B cell (primary cell): Measurements from ENCODE around the gene RNF112. TPM values are rescaled to one million over a fixed set of nuclear protein-coding genes. Genes with fewer than 3 reads are reported as not detected.

Experiments used
- ATAC-seq: fragments of 200-7000 bp; cut with Tn5 transposase; one replicate; pipeline ENCODE4 v1.10.0; 2021; ENCODE audit warnings: low read depth, mild to moderate bottlenecking, moderate number of reproducible peaks, moderate library complexity
- CTCF ChIA-PET: fragments of 350-600 bp; sonication (Branson Sonifier 250); formaldehyde crosslinking; loops from one replicate; lab custom pipeline; 2021; ENCODE audit warnings: antibody characterized with exemption, inconsistent platforms; lab: Charles Lee
- POLR2A ChIA-PET: fragments of 350-600 bp; sonication (Branson Sonifier 250); formaldehyde crosslinking; loops from one replicate; lab custom pipeline; 2021; ENCODE audit warnings: antibody characterized with exemption; lab: Charles Lee
- DNase-seq: peaks from one replicate; pipeline ENCODE4 v3.0.0; 2013
- H2AFZ ChIP-seq: 2 replicates; pipeline ENCODE4 v1.6.1; 2012; ENCODE audit warnings: mild to moderate bottlenecking, low read depth, low read length; ENCODE audit not compliant: insufficient read depth, poor library complexity, severe bottlenecking
- H3K27ac ChIP-seq, 2 donors: 1 replicate in 1 of 2; 2 replicates in 1 of 2; pipeline ENCODE4 v1.5.1; 2012 to 2013; ENCODE audit warnings: low read length in 2 of 2, mild to moderate bottlenecking in 2 of 2, moderate library complexity in 1 of 2
- H3K27me3 ChIP-seq, 4 experiments: fragments of 200-600 bp in 1 of 4; sonication (generic) in 1 of 4; replicated peaks in 1 of 4; 1 replicate in 2 of 4; 2 replicates in 2 of 4; pipeline versions ENCODE4 v1.6.1 to v1.7.0; 2013 to 2016; ENCODE audit warnings: low read length in 3 of 4, mild to moderate bottlenecking in 2 of 4, mixed read lengths in 1 of 4, moderate library complexity in 1 of 4; ENCODE audit not compliant: insufficient read depth in 4 of 4, control insufficient read depth in 3 of 4; ENCODE audit errors: control extremely low read depth in 1 of 4
- H3K36me3 ChIP-seq, 2 experiments: replicated peaks in 1 of 2; 1 replicate in 1 of 2; 2 replicates in 1 of 2; pipeline versions ENCODE4 v1.6.1 to v1.7.1; 2013; ENCODE audit warnings: low read length in 1 of 2; ENCODE audit not compliant: insufficient read depth in 2 of 2, control insufficient read depth in 1 of 2; ENCODE audit errors: control extremely low read depth in 1 of 2, extremely low read depth in 1 of 2
- H3K4me1 ChIP-seq, 2 donors: fragments of 200-600 bp in 1 of 2; sonication (generic) in 1 of 2; 1 replicate in 1 of 2; 2 replicates in 1 of 2; pipeline versions ENCODE4 v1.5.1 to v1.6.1; 2013 to 2017; ENCODE audit warnings: low read length in 2 of 2; ENCODE audit not compliant: control insufficient read depth in 2 of 2, insufficient read depth in 2 of 2
- H3K4me2 ChIP-seq: replicated peaks from 2 replicates; pipeline ENCODE3; 2012; ENCODE audit warnings: mild to moderate bottlenecking, low read depth, low read length; ENCODE audit not compliant: poor library complexity, severe bottlenecking
- H3K4me3 ChIP-seq, 5 experiments: fragments of 200-600 bp in 1 of 5; sonication (generic) in 1 of 5; 1 replicate in 3 of 5; 2 replicates in 2 of 5; pipeline versions ENCODE4 v1.5.1 to v1.7.0; 2011 to 2016; ENCODE audit warnings: low read length in 4 of 5, mild to moderate bottlenecking in 4 of 5, low read depth in 2 of 5, control low read depth in 1 of 5, moderate library complexity in 1 of 5; ENCODE audit not compliant: insufficient read depth in 1 of 5; ENCODE audit errors: control extremely low read depth in 1 of 5, extremely low read depth in 1 of 5
- H3K79me2 ChIP-seq: fragments of 200-600 bp; sonication (generic); one replicate; pipeline ENCODE4 v1.6.0; 2016; ENCODE audit warnings: low read length; ENCODE audit not compliant: control insufficient read depth, insufficient read depth
- H3K9ac ChIP-seq: fragments of 200-600 bp; sonication (generic); 2 replicates; pipeline ENCODE4 v1.6.1; 2017; ENCODE audit warnings: mild to moderate bottlenecking, low read length, moderate library complexity
- H3K9me3 ChIP-seq, 3 donors: one replicate each; pipeline versions ENCODE4 v1.6.1 to v1.7.1; 2013; ENCODE audit warnings: low read length in 2 of 3; ENCODE audit not compliant: control insufficient read depth in 2 of 3, insufficient read depth in 1 of 3; ENCODE audit errors: control extremely low read depth in 1 of 3
- H4K20me1 ChIP-seq: 2 replicates; pipeline ENCODE4 v1.6.0; 2012; ENCODE audit warnings: mild to moderate bottlenecking, low read length; ENCODE audit not compliant: insufficient read depth, control insufficient read depth, poor library complexity, severe bottlenecking
- H3K27ac Mint-ChIP-seq: one replicate; pipeline ENCODE4 v1.8.0; 2021; ENCODE audit warnings: mixed read lengths
- H3K27me3 Mint-ChIP-seq: one replicate; pipeline ENCODE4 v1.8.0; 2021; ENCODE audit warnings: mixed read lengths
- H3K4me1 Mint-ChIP-seq: one replicate; pipeline ENCODE4 v1.8.0; 2021; ENCODE audit warnings: mixed read lengths
- H3K4me3 Mint-ChIP-seq: one replicate; pipeline ENCODE4 v1.8.0; 2021; ENCODE audit warnings: mixed read lengths
- H3K9me3 Mint-ChIP-seq: one replicate; pipeline ENCODE4 v1.8.0; 2022; ENCODE audit warnings: mixed read lengths; ENCODE audit not compliant: insufficient read depth
- EZH2 ChIP-seq: IDR thresholded peaks from 2 replicates; pipeline ENCODE4 v1.6.1; 2012; ENCODE audit warnings: borderline replicate concordance, low read depth, mild to moderate bottlenecking, moderate library complexity, low read length; ENCODE audit not compliant: insufficient read depth, poor library complexity, severe bottlenecking
- WGBS: methylation state at CpG from one replicate; pipeline ENCODE4 v1.1.5; 2013; ENCODE audit warnings: missing lambda C conversion rate; ENCODE audit not compliant: insufficient coverage; 5-methylcytosine and 5-hydroxymethylcytosine counted together
- intact Hi-C: fragments of 100-400 bp; cut with micrococcal nuclease; formaldehyde crosslinking; loops from one replicate; pipeline ENCODE4 v1.10.0; 2022
- polyA plus RNA-seq: library from polyadenylated mRNA; depleted of rRNA; stranded (reverse); fragments of >200 nt; gene quantifications from 2 replicates; pipeline ENCODE4 v1.2.3, GENCODE V29; 2012
- total RNA-seq, 2 donors: library from RNA; stranded (reverse); fragments of 120-200 nt in 1 of 2; gene quantifications; 1 replicate in 1 of 2; 2 replicates in 1 of 2; pipeline versions ENCODE4 v1.2.3 to v1.2.4, GENCODE V29; 2013 to 2022
- TF ChIP-seq, protein P1 (sequence below): fragments of 200-600 bp; IDR thresholded peaks from one replicate; pipeline ENCODE4 v1.8.0; 2022; ENCODE audit warnings: antibody characterized with exemption, mild to moderate bottlenecking

RNF112 gene
- total and polyA plus RNA-seq, 2 donors (not counting 1 experiment from before 2014, with no cell fraction given) = 0.30 to 0.62 TPM

DNA sequence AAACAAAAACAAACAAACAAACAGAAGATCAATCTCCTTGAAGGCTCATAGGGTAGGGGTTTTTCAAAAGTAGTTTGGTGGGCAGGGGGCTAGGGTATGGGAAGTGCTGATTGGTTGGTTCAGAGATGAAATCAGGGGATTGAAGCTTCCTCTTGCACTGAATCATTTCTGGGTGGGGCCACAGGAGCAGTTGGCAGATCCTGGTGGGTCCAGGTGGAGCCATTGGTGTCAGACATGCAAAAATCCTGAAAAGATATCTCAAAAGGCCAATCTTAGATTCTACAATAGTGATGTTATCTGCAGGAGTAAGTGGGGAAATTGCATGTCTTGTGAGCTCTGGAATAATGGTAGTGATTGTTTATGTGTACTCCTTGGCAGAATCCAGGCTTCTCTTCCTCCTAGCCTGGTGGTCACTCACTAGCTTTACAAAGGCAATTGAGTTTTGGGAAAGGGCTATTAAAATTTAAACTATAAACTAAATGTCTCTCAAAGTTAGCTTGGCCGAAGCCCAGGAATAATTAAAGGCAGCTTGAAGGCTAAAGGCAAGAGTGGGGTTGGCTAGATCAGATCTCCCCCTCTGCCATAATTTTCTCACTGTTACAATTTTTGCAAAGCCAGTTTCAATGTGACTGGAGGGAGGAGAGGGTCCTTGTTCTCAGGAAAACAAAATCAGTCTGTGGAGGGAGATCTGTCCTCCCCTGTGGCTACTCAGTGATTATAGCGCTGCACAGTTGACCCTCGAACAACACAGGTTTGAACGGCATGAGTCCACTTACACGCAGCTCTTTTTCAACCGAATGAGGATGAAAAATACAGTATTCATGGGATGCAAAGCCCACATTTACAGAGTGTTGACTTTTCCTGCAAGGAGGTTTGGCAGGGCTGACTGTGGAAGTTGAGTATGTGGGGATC, 45.2 kb downstream of the RNF112 start:
- H3K27me3 ChIP-seq = peaks cover 0 to 11% (median 2%) of the 10 kb centered on the region in 4 experiments
- H2AFZ ChIP-seq = no peak overlapping the region
- ChIA-PET CTCF (interaction anchor here (0.8 to 2.5 kb wide), 4 partner anchors 9 to 93 kb away, joined by 3 to 20 read pairs (median 4); partner anchors contain the start of gene B9D1), POLR2A (no interaction called here)
- no peak overlapping the region for H3K27ac ChIP-seq
- H3K4me3 ChIP-seq = no peak overlapping the region
- H3K4me1 ChIP-seq = peaks cover 8% of the 10 kb centered on the region in 2 donors
- H3K79me2 ChIP-seq = no peaks in the 10 kb centered on the region
- TF ChIP-seq, protein P1, sequence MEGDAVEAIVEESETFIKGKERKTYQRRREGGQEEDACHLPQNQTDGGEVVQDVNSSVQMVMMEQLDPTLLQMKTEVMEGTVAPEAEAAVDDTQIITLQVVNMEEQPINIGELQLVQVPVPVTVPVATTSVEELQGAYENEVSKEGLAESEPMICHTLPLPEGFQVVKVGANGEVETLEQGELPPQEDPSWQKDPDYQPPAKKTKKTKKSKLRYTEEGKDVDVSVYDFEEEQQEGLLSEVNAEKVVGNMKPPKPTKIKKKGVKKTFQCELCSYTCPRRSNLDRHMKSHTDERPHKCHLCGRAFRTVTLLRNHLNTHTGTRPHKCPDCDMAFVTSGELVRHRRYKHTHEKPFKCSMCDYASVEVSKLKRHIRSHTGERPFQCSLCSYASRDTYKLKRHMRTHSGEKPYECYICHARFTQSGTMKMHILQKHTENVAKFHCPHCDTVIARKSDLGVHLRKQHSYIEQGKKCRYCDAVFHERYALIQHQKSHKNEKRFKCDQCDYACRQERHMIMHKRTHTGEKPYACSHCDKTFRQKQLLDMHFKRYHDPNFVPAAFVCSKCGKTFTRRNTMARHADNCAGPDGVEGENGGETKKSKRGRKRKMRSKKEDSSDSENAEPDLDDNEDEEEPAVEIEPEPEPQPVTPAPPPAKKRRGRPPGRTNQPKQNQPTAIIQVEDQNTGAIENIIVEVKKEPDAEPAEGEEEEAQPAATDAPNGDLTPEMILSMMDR = no peak
- no peak for TF ChIP-seq EZH2
- ATAC-seq (no peak), DNase-seq (no peak)
- peaks cover 14% of the 10 kb centered on the region for H3K4me1 Mint-ChIP-seq
- peaks cover 19% of the 10 kb centered on the region for H3K27me3 Mint-ChIP-seq
- H3K36me3 ChIP-seq = no peaks in the 10 kb centered on the region
- no peaks in the 10 kb centered on the region for H4K20me1 ChIP-seq
- intact Hi-C loops = no loop called here
- no peak overlapping the region for H3K9ac ChIP-seq
- H3K9me3 Mint-ChIP-seq = no peaks in the 10 kb centered on the region
- H3K4me2 ChIP-seq = no peak overlapping the region
- H3K4me3 Mint-ChIP-seq = no peak overlapping the region
- H3K27ac Mint-ChIP-seq = no peak overlapping the region
- 93% methylated on average over 3 of the region's 6 CpGs for WGBS
- H3K9me3 ChIP-seq = peaks cover 0 to 2% (median 0%) of the 10 kb centered on the region in 3 donors

DNA sequence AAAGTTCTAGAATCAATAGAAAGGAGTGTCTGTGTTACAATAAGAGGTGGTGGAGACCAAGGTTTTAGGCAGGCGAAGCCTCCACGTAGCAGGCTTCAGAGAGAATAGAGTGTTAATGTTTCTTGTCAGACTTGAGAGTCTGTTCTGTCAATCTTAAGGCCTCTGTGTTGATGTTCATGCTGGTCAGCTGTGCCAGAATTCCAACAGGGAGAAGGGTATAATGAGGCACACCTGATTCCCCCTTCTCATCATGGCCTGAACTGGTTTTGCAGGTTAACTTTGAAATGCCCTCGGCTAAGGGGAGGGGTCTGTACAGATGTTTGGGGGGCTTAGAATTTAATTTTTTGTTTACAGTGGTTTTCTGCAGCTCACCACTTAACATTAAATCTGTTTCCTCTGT, 46.0 kb downstream of the RNF112 start:
- Histone ChIP-seq H3K9me3 (peaks cover 0 to 10% (median 0%) of the 10 kb centered on the region in 3 donors), H3K27ac (no peak overlapping the region), H4K20me1 (no peaks in the 10 kb centered on the region), H3K9ac (no peak overlapping the region), H3K4me2 (no peak overlapping the region), H3K79me2 (no peaks in the 10 kb centered on the region), H3K27me3 (peaks cover 0 to 10% (median 2%) of the 10 kb centered on the region in 4 experiments), H3K36me3 (no peaks in the 10 kb centered on the region), H2AFZ (no peak overlapping the region), H3K4me3 (no peak overlapping the region), H3K4me1 (peaks cover 14 to 16% of the 10 kb centered on the region in 2 donors)
- Mint-ChIP-seq H3K9me3 (no peaks in the 10 kb centered on the region), H3K27me3 (peaks cover 15% of the 10 kb centered on the region), H3K4me1 (peaks cover 21% of the 10 kb centered on the region), H3K4me3 (no peak overlapping the region), H3K27ac (no peak overlapping the region)
- ATAC-seq (no peak), DNase-seq (no peak)
- CTCF ChIA-PET = interaction anchor here (0.8 to 2.5 kb wide), 4 partner anchors 9 to 94 kb away, joined by 3 to 20 read pairs (median 4); partner anchors contain the start of gene B9D1
- WGBS = 100% methylated on average over 2 of the region's 3 CpGs
- intact Hi-C loops = no loop called here
- TF ChIP-seq, protein P1 = no peak
- no peak for TF ChIP-seq EZH2
- POLR2A ChIA-PET = no interaction called here
